H9 (cell line): ENCODE measurements around the gene MAT2A. TPM values are rescaled to one million over a fixed set of nuclear protein-coding genes. Genes with fewer than 3 reads are reported as not detected.
A peak's percentile ranks its signal among the peaks of the same experiment; 100 is the strongest.

ENCODE experiments used
- DNase-seq: peaks from one replicate; pipeline ENCODE4 v3.0.0-alpha.2; 2017
- H2AFZ ChIP-seq: one replicate; pipeline ENCODE4 v1.6.1; 2013; ENCODE audit warnings: mild to moderate bottlenecking, low read length, control low read depth, moderate library complexity
- H2AK5ac ChIP-seq: 2 replicates; pipeline ENCODE4 v1.6.1; 2013; ENCODE audit warnings: low read length, control low read depth, mixed read lengths; ENCODE audit not compliant: insufficient read length
- H2BK120ac ChIP-seq: one replicate; pipeline ENCODE4 v1.6.1; 2013; ENCODE audit warnings: low read depth, mild to moderate bottlenecking, low read length, control low read depth, inconsistent platforms; ENCODE audit not compliant: poor library complexity, severe bottlenecking
- H2BK12ac ChIP-seq: 2 replicates; pipeline ENCODE4 v1.6.1; 2013; ENCODE audit warnings: low read length, control low read depth, mixed read lengths, low read depth; ENCODE audit not compliant: insufficient read length
- H2BK15ac ChIP-seq: 2 replicates; pipeline ENCODE4 v1.6.1; 2013; ENCODE audit warnings: low read depth, low read length, control low read depth
- H2BK20ac ChIP-seq: one replicate; pipeline ENCODE4 v1.6.1; 2013; ENCODE audit warnings: low read depth, mild to moderate bottlenecking, low read length, control low read depth, inconsistent platforms; ENCODE audit not compliant: poor library complexity, severe bottlenecking
- H2BK5ac ChIP-seq: 2 replicates; pipeline ENCODE4 v1.6.1; 2013; ENCODE audit warnings: low read length, control low read depth, mixed read lengths; ENCODE audit not compliant: insufficient read length
- H3K14ac ChIP-seq: 2 replicates; pipeline ENCODE4 v1.6.1; 2013; ENCODE audit warnings: low read length, control low read depth; ENCODE audit not compliant: insufficient read depth
- H3K18ac ChIP-seq: 2 replicates; pipeline ENCODE4 v1.6.1; 2013; ENCODE audit warnings: low read depth, mild to moderate bottlenecking, mixed read lengths, low read length, control low read depth; ENCODE audit not compliant: insufficient read length
- H3K23ac ChIP-seq: 2 replicates; pipeline ENCODE4 v1.6.1; 2013; ENCODE audit warnings: low read length, control low read depth, mixed read lengths, low read depth; ENCODE audit not compliant: insufficient read length
- H3K23me2 ChIP-seq: 2 replicates; pipeline ENCODE4 v1.6.1; 2013; ENCODE audit warnings: low read depth, mild to moderate bottlenecking, mixed read lengths, low read length, control low read depth; ENCODE audit not compliant: insufficient read length, poor library complexity, severe bottlenecking
- H3K27ac ChIP-seq: 2 replicates; pipeline ENCODE4 v1.5.1; 2013; ENCODE audit warnings: low read length, control low read depth, mixed read lengths, low read depth; ENCODE audit not compliant: insufficient read length
- H3K27me3 ChIP-seq: 2 replicates; pipeline ENCODE4 v1.6.1; 2013; ENCODE audit warnings: low read length, control low read depth, inconsistent platforms; ENCODE audit not compliant: insufficient read depth
- H3K4ac ChIP-seq: 2 replicates; pipeline ENCODE4 v1.6.1; 2013; ENCODE audit warnings: low read depth, mild to moderate bottlenecking, control low read depth, inconsistent platforms, low read length, moderate library complexity
- H3K4me1 ChIP-seq: 2 replicates; pipeline ENCODE4 v1.6.1; 2013; ENCODE audit warnings: low read length, control low read depth, inconsistent platforms; ENCODE audit not compliant: insufficient read depth
- H3K4me2 ChIP-seq: 2 replicates; pipeline ENCODE4 v1.6.1; 2013; ENCODE audit warnings: low read length, control low read depth, mixed read lengths; ENCODE audit not compliant: insufficient read length, insufficient read depth
- H3K56ac ChIP-seq: 2 replicates; pipeline ENCODE4 v1.6.1; 2013; ENCODE audit warnings: low read depth, mild to moderate bottlenecking, mixed read lengths, low read length, control low read depth; ENCODE audit not compliant: insufficient read length
- H3K79me1 ChIP-seq: 2 replicates; pipeline ENCODE4 v1.6.1; 2013; ENCODE audit warnings: low read depth, mild to moderate bottlenecking, moderate library complexity, low read length, control low read depth, inconsistent platforms; ENCODE audit not compliant: insufficient read depth, poor library complexity, severe bottlenecking
- H3K79me2 ChIP-seq: 2 replicates; pipeline ENCODE4 v1.6.1; 2013; ENCODE audit warnings: low read length, control low read depth, inconsistent platforms; ENCODE audit not compliant: insufficient read depth
- H3K9ac ChIP-seq: 2 replicates; pipeline ENCODE4 v1.6.1; 2013; ENCODE audit warnings: low read length, control low read depth, mixed read lengths; ENCODE audit not compliant: insufficient read length; ENCODE audit errors: extremely low read depth
- H3K9me3 ChIP-seq: one replicate; pipeline ENCODE4 v1.6.1; 2013; ENCODE audit warnings: low read depth, low read length, inconsistent platforms; ENCODE audit not compliant: control insufficient read depth
- H3T11ph ChIP-seq: one replicate; pipeline ENCODE4 v1.6.1; 2013; ENCODE audit warnings: mild to moderate bottlenecking, low read length, control low read depth, inconsistent platforms
- H4K20me1 ChIP-seq: one replicate; pipeline ENCODE4 v1.6.1; 2013; ENCODE audit not compliant: control insufficient read depth, insufficient read length, insufficient read depth
- H4K5ac ChIP-seq: 2 replicates; pipeline ENCODE4 v1.6.1; 2013; ENCODE audit warnings: low read depth, mild to moderate bottlenecking, mixed read lengths, low read length, control low read depth; ENCODE audit not compliant: insufficient read length
- H4K8ac ChIP-seq: replicated peaks from 2 replicates; pipeline ENCODE4 v1.6.1; 2013; ENCODE audit warnings: low read length, control low read depth, mixed read lengths, low read depth; ENCODE audit not compliant: insufficient read length
- H4K91ac ChIP-seq: 2 replicates; pipeline ENCODE4 v1.6.1; 2013; ENCODE audit warnings: low read depth, mild to moderate bottlenecking, moderate library complexity, mixed read lengths, low read length, control low read depth; ENCODE audit not compliant: insufficient read length
- H3K27ac Mint-ChIP-seq, 3 experiments: 2 replicates in 2 of 3; 3 replicates in 1 of 3; pipeline ENCODE4 v1.8.0; 2020 to 2021; ENCODE audit warnings: mixed read lengths in 3 of 3, mild to moderate bottlenecking in 1 of 3, moderate library complexity in 1 of 3
- H3K27me3 Mint-ChIP-seq: 2 replicates; pipeline ENCODE4 v1.8.0; 2021; ENCODE audit warnings: low read depth, mild to moderate bottlenecking, moderate library complexity, mixed read lengths
- H3K36me3 Mint-ChIP-seq, 3 experiments: 2 replicates in 2 of 3; 3 replicates in 1 of 3; pipeline ENCODE4 v1.8.0; 2020 to 2021; ENCODE audit warnings: low read depth in 3 of 3, mixed read lengths in 3 of 3; ENCODE audit not compliant: insufficient read depth in 1 of 3
- H3K4me1 Mint-ChIP-seq, 2 experiments: 2 replicates each; pipeline ENCODE4 v1.8.0; 2020; ENCODE audit warnings: mixed read lengths in 2 of 2
- H3K4me3 Mint-ChIP-seq, 2 experiments: 2 replicates in 1 of 2; 3 replicates in 1 of 2; pipeline ENCODE4 v1.8.0; 2020 to 2021; ENCODE audit warnings: mild to moderate bottlenecking in 2 of 2, mixed read lengths in 2 of 2, moderate library complexity in 1 of 2
- H3K9me3 Mint-ChIP-seq, 2 experiments: 2 replicates in 1 of 2; 3 replicates in 1 of 2; pipeline ENCODE4 v1.8.0; 2020; ENCODE audit warnings: mild to moderate bottlenecking in 2 of 2, mixed read lengths in 2 of 2, moderate library complexity in 1 of 2
- WGBS: extraction: QIAGEN DNeasy Blood & Tissue Kit; methylation state at CpG from one replicate; pipeline ENCODE4 v1.1.7; 2013; ENCODE audit warnings: missing lambda C conversion rate, low lambda C conversion rate, mixed read lengths; ENCODE audit not compliant: insufficient read length; ENCODE audit errors: extremely low coverage; 5-methylcytosine and 5-hydroxymethylcytosine counted together
- total RNA-seq: library from RNA; stranded (reverse); gene quantifications from 2 replicates; pipeline ENCODE4 v1.2.1, GENCODE V29; 2021
- TF ChIP-seq, protein P1 (sequence below): fragments of 200-600 bp; sonication (generic); conservative IDR thresholded peaks from 3 replicates; pipeline ENCODE4 v1.8.0; 2021; ENCODE audit warnings: antibody characterized with exemption, mild to moderate bottlenecking

The MAT2A gene
- total RNA-seq, 1 experiment from 2014 or later = 459 TPM

DNA sequence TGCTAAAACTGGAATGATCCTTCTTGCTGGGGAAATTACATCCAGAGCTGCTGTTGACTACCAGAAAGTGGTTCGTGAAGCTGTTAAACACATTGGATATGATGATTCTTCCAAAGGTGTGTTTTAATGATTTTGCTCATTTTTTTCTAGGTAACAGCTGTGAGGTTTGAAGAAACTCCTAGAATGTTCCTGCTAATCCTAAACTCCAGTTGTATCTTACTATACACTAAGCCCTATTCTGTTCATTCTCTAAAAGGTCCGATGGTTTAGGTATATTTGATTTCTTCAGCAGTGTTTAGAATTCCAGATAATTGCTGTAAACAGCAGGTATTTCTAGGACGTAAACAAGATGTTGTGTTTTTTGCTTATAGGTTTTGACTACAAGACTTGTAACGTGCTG, 2.3 kb downstream of the MAT2A start:
- no peak overlapping the region for H3K4ac ChIP-seq
- H2BK15ac ChIP-seq = no peak overlapping the region
- no peak overlapping the region for H3K27ac ChIP-seq
- H3K14ac ChIP-seq = no peak overlapping the region
- no peak overlapping the region for H2BK20ac ChIP-seq
- no peak overlapping the region for H3T11ph ChIP-seq
- H2BK120ac ChIP-seq = no peak overlapping the region
- H2AK5ac ChIP-seq = no peak overlapping the region
- H3K23me2 ChIP-seq = peaks cover 17% of the 10 kb centered on the region
- no peak overlapping the region for H4K8ac ChIP-seq
- no peak overlapping the region for H2BK12ac ChIP-seq
- H3K4me2 ChIP-seq = peak overlapping the region; percentile 86
- TF ChIP-seq, protein P1, sequence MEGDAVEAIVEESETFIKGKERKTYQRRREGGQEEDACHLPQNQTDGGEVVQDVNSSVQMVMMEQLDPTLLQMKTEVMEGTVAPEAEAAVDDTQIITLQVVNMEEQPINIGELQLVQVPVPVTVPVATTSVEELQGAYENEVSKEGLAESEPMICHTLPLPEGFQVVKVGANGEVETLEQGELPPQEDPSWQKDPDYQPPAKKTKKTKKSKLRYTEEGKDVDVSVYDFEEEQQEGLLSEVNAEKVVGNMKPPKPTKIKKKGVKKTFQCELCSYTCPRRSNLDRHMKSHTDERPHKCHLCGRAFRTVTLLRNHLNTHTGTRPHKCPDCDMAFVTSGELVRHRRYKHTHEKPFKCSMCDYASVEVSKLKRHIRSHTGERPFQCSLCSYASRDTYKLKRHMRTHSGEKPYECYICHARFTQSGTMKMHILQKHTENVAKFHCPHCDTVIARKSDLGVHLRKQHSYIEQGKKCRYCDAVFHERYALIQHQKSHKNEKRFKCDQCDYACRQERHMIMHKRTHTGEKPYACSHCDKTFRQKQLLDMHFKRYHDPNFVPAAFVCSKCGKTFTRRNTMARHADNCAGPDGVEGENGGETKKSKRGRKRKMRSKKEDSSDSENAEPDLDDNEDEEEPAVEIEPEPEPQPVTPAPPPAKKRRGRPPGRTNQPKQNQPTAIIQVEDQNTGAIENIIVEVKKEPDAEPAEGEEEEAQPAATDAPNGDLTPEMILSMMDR = no peak
- H3K9ac ChIP-seq = peak overlapping the region; percentile 96
- peak overlapping the region; percentile 95 to 98 for H3K4me3 Mint-ChIP-seq
- peaks cover 0 to 3% of the 10 kb centered on the region in 2 experiments; a peak in 1 of 5 replicates for H3K9me3 Mint-ChIP-seq
- H3K23ac ChIP-seq = no peak overlapping the region
- H3K79me1 ChIP-seq = no peaks in the 10 kb centered on the region
- DNase-seq = no peak
- H3K36me3 Mint-ChIP-seq = peaks cover 49 to 69% (median 61%) of the 10 kb centered on the region in 3 experiments
- no peak overlapping the region for H2AFZ ChIP-seq
- no peaks in the 10 kb centered on the region for H3K9me3 ChIP-seq
- no peak overlapping the region for H2BK5ac ChIP-seq
- 0 out of 2 replicates have a peak, but pooled peaks cover 2% of the 10 kb centered on the region for H3K4me1 ChIP-seq
- H3K79me2 ChIP-seq = peaks cover 25% of the 10 kb centered on the region
- no peaks in the 10 kb centered on the region for H4K20me1 ChIP-seq
- no peaks in the 10 kb centered on the region for H3K27me3 ChIP-seq
- H3K27me3 Mint-ChIP-seq = peaks cover 5% of the 10 kb centered on the region; the same call in 1 of the 2 replicates
- H4K5ac ChIP-seq = no peak overlapping the region
- no peak overlapping the region for H3K18ac ChIP-seq
- peaks cover 42 to 56% of the 10 kb centered on the region in 2 experiments for H3K4me1 Mint-ChIP-seq
- WGBS = no CpG with 5 or more reads among the region's 4 CpGs
- H3K56ac ChIP-seq = no peak overlapping the region
- no peak overlapping the region for H4K91ac ChIP-seq
- H3K27ac Mint-ChIP-seq = peak overlapping the region in 1 of 3 experiments; percentile 97; a peak in 2 of 7 replicates
